DMS114 treated with DMSO at 0.1 percent for 48 hours (cell line): Measurements from ENCODE around the gene FBXL14.

Experiments
- DNase-seq: peaks from one replicate; lab custom pipeline; 2025; ENCODE audit not compliant: unreplicated experiment; lab: John Stamatoyannopoulos, UW

FBXL14 gene

GRCh38 chr12:1594261-1595025 is at the start of gene FBXL14:
FBXL14 (minus strand) TSS chr12:1594581; CDS start chr12:1594066, 515 bp downstream.
- DNase-seq = peak; percentile 79

- DNase-seq = no peak
Observed at GRCh38 chr12:1643905-1644533, 49.6 kb upstream of the FBXL14 start.

- no peak for DNase-seq
Observed at GRCh38 chr12:1643043-1643442, 48.7 kb upstream of the FBXL14 start.

GRCh38 chr12:1642513-1642912 is 48.1 kb upstream of the FBXL14 start:
- no peak for DNase-seq

GRCh38 chr12:1640328-1641234 is 46.2 kb upstream of the FBXL14 start:
- no peak for DNase-seq

GRCh38 chr12:1639538-1639937 is 45.2 kb upstream of the FBXL14 start:
- DNase-seq = no peak

GRCh38 chr12:1638203-1638602 is 43.8 kb upstream of the FBXL14 start:
- DNase-seq = no peak

GRCh38 chr12:1635301-1636095 is 41.1 kb upstream of the FBXL14 start:
- DNase-seq = no peak

- DNase-seq = peak; percentile 81
Observed at GRCh38 chr12:1634590-1635191, 40.3 kb upstream of the FBXL14 start.

- DNase-seq = no peak
Observed at GRCh38 chr12:1634149-1634548, 39.8 kb upstream of the FBXL14 start.

- DNase-seq = no peak
Observed at GRCh38 chr12:1633459-1633858, 39.1 kb upstream of the FBXL14 start.

- no peak for DNase-seq
Observed at GRCh38 chr12:1632702-1633101, 38.3 kb upstream of the FBXL14 start.

GRCh38 chr12:1630827-1631591 is 36.6 kb upstream of the FBXL14 start:
- DNase-seq = no peak

GRCh38 chr12:1630133-1630826 is 35.9 kb upstream of the FBXL14 start:
- no peak for DNase-seq

GRCh38 chr12:1629338-1630132 is 35.2 kb upstream of the FBXL14 start:
- DNase-seq = no peak

- no peak for DNase-seq
Observed at GRCh38 chr12:1628666-1629337, 34.4 kb upstream of the FBXL14 start, which contains the start of gene WNT5B. WNT5B (plus strand) TSS chr12:1629231; CDS start chr12:1631355, 2,124 bp downstream.

- DNase-seq = no peak
Observed at GRCh38 chr12:1622406-1622805, 28.0 kb upstream of the FBXL14 start.

- DNase-seq = no peak
Observed at GRCh38 chr12:1620092-1620491, 25.7 kb upstream of the FBXL14 start.
